ENCODE results near the gene DDOST.

Gene DDOST

DNA sequence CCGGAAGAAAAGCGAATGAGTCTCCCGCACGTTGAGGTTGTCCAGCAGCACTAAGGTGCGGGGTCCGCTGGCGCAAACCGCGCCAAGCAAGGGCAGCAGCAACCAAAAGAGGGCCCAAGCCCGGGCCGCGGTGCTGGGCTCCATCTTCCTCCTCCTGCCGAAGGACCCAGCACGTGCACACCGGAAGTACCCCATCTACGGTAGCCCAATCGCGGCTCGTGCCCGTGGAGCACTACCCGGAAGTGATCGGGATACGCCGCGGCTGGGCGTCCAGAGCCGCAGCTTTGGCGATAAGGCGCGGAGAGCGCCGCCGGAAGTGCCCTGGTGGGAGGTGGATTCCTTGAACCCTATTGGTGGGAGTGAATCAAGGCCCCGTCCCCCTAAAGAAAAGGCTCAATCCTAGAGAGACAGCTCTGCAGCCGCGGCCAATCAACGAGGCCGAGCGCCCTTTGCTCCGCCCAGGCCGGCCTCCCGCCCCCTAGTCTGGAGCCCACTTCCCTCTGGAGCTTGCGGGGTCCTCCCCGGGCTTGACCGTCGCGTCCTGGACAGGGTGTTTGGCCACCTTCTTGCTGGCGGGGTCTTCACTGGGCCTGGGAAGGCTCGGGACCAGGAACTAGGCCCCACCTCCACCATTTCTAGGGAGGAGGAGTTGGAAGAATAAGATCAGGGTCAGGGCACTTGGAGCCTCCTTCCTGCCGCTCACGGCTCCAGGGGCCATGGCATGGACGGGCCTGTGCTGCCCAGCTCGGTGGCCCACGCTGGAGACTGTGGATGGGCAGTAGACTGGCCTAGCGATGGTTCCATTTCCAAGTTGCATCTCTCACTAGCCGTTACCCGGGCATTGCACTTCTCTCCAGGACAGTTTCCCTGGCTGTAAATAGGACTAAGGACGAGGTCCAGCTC is at the start of gene DDOST:
TSS of gene DDOST (minus strand) at position 163 of the 903 bp plus-strand sequence. CDS start at position 144, 19 bp downstream.
- peaks cover 18% of the 10 kb centered on the region for H3K36me3 ChIP-seq (ENCODE audit: control insufficient read depth, insufficient read depth, low read length, severe bottlenecking)
- no peaks in the 10 kb centered on the region for H3K9me3 ChIP-seq (ENCODE audit: control insufficient read depth, low read length)
- peak; percentile 99 for DNase-seq (ENCODE audit: low read depth)

GRCh38 chr1:20710469-20711284 is 49.5 kb upstream of the DDOST start:
- Histone ChIP-seq H3K4me1 (ENCODE audit: control insufficient read depth, insufficient read depth, low read length) (no peaks in the 10 kb centered on the region), H3K4me3 (ENCODE audit: low read length) (no peak overlapping the region), H3K9me3 (ENCODE audit: control insufficient read depth, low read length) (no peaks in the 10 kb centered on the region), H3K36me3 (ENCODE audit: control insufficient read depth, insufficient read depth, low read length, severe bottlenecking) (no peaks in the 10 kb centered on the region), H3K27me3 (replicated peaks; ENCODE audit: control insufficient read depth, insufficient read depth, low read length) (no peaks in the 10 kb centered on the region), H3K9ac (ENCODE audit: low read length) (no peak overlapping the region)
- no peak for DNase-seq (ENCODE audit: low read depth)

More for the DNA sequence above, at the start of gene DDOST:
- H3K9ac ChIP-seq (ENCODE audit: low read length): peak within 1 kb of the TSS; percentile 93
- H3K4me3 ChIP-seq (ENCODE audit: low read length): peak within 1 kb of the TSS; percentile 92
- H3K27me3 ChIP-seq (replicated peaks; ENCODE audit: control insufficient read depth, insufficient read depth, low read length): no peaks in the 10 kb centered on the region
- H3K4me1 ChIP-seq (ENCODE audit: control insufficient read depth, insufficient read depth, low read length): peaks cover 21% of the 10 kb centered on the region

DNA sequence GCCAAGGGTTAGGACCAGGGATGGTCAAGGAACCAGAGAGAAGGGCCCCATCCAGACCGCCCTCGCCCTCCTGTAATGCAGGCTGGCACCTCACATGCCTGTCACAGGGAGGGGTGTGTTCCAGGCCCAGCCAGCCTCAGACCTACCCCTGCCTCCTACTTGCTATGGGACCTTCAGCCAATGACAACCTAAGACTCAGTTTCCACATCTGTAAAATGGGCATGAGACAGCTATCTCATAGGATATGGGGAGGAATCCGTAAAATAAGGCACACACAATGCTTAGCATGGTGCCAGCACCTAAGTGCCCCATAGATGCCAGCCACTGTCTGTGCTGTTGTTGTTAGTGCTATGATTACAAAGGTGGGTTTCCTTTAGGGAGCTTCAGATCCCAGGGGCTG is 48.7 kb upstream of the DDOST start:
- no peak overlapping the region for H3K9ac ChIP-seq (ENCODE audit: low read length)
- H3K4me1 ChIP-seq (ENCODE audit: control insufficient read depth, insufficient read depth, low read length): no peaks in the 10 kb centered on the region
- H3K36me3 ChIP-seq (ENCODE audit: control insufficient read depth, insufficient read depth, low read length, severe bottlenecking): no peaks in the 10 kb centered on the region
- no peak for DNase-seq (ENCODE audit: low read depth)
- no peak overlapping the region for H3K4me3 ChIP-seq (ENCODE audit: low read length)
- no peaks in the 10 kb centered on the region for H3K27me3 ChIP-seq (replicated peaks; ENCODE audit: control insufficient read depth, insufficient read depth, low read length)
- no peaks in the 10 kb centered on the region for H3K9me3 ChIP-seq (ENCODE audit: control insufficient read depth, low read length)

GRCh38 chr1:20708891-20709290 is 47.7 kb upstream of the DDOST start:
- no peaks in the 10 kb centered on the region for H3K36me3 ChIP-seq (ENCODE audit: control insufficient read depth, insufficient read depth, low read length, severe bottlenecking)
- no peak for DNase-seq (ENCODE audit: low read depth)
- H3K4me3 ChIP-seq (ENCODE audit: low read length): no peak overlapping the region
- no peaks in the 10 kb centered on the region for H3K4me1 ChIP-seq (ENCODE audit: control insufficient read depth, insufficient read depth, low read length)
- no peaks in the 10 kb centered on the region for H3K9me3 ChIP-seq (ENCODE audit: control insufficient read depth, low read length)
- H3K9ac ChIP-seq (ENCODE audit: low read length): no peak overlapping the region
- no peaks in the 10 kb centered on the region for H3K27me3 ChIP-seq (replicated peaks; ENCODE audit: control insufficient read depth, insufficient read depth, low read length)

- Histone ChIP-seq H3K4me1 (ENCODE audit: control insufficient read depth, insufficient read depth, low read length) (no peaks in the 10 kb centered on the region), H3K36me3 (ENCODE audit: control insufficient read depth, insufficient read depth, low read length, severe bottlenecking) (no peaks in the 10 kb centered on the region), H3K9me3 (ENCODE audit: control insufficient read depth, low read length) (no peaks in the 10 kb centered on the region), H3K9ac (ENCODE audit: low read length) (no peak overlapping the region), H3K27me3 (replicated peaks; ENCODE audit: control insufficient read depth, insufficient read depth, low read length) (no peaks in the 10 kb centered on the region), H3K4me3 (ENCODE audit: low read length) (no peak overlapping the region)
- no peak for DNase-seq (ENCODE audit: low read depth)
Observed at GRCh38 chr1:20708057-20708456, 46.9 kb upstream of the DDOST start.

DNA sequence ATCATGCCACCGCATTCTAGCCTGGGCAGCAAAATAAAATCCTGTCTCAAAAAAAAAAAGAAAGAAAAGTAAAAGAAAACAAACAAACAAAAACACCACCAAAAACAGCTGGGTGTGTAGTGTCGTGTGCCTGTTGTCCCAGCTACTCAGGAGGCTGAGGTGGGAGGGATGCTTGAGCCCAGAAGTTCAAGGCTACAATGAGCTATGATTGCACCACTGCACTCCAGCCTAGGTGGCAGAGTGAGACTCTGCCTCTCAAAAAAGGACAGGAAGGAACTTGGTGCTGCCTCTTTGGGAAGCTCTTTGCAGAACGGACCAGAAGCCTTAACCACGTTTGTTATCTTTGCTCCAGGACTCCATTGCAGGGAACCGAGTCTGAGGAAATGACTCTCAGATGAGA is 45.7 kb upstream of the DDOST start:
- Histone ChIP-seq H3K4me1 (ENCODE audit: control insufficient read depth, insufficient read depth, low read length) (no peaks in the 10 kb centered on the region), H3K36me3 (ENCODE audit: control insufficient read depth, insufficient read depth, low read length, severe bottlenecking) (no peaks in the 10 kb centered on the region), H3K4me3 (ENCODE audit: low read length) (no peak overlapping the region), H3K27me3 (replicated peaks; ENCODE audit: control insufficient read depth, insufficient read depth, low read length) (no peaks in the 10 kb centered on the region), H3K9ac (ENCODE audit: low read length) (no peak overlapping the region), H3K9me3 (ENCODE audit: control insufficient read depth, low read length) (no peaks in the 10 kb centered on the region)
- no peak for DNase-seq (ENCODE audit: low read depth)

- H3K4me3 ChIP-seq (ENCODE audit: low read length): no peak overlapping the region
- no peaks in the 10 kb centered on the region for H3K4me1 ChIP-seq (ENCODE audit: control insufficient read depth, insufficient read depth, low read length)
- no peak for DNase-seq (ENCODE audit: low read depth)
- H3K36me3 ChIP-seq (ENCODE audit: control insufficient read depth, insufficient read depth, low read length, severe bottlenecking): no peaks in the 10 kb centered on the region
- no peaks in the 10 kb centered on the region for H3K9me3 ChIP-seq (ENCODE audit: control insufficient read depth, low read length)
- no peak overlapping the region for H3K9ac ChIP-seq (ENCODE audit: low read length)
- H3K27me3 ChIP-seq (replicated peaks; ENCODE audit: control insufficient read depth, insufficient read depth, low read length): no peaks in the 10 kb centered on the region
Observed at GRCh38 chr1:20705203-20705755, 44.1 kb upstream of the DDOST start.

- Histone ChIP-seq H3K9me3 (ENCODE audit: control insufficient read depth, low read length) (no peaks in the 10 kb centered on the region), H3K36me3 (ENCODE audit: control insufficient read depth, insufficient read depth, low read length, severe bottlenecking) (no peaks in the 10 kb centered on the region), H3K4me1 (ENCODE audit: control insufficient read depth, insufficient read depth, low read length) (no peaks in the 10 kb centered on the region), H3K27me3 (replicated peaks; ENCODE audit: control insufficient read depth, insufficient read depth, low read length) (no peaks in the 10 kb centered on the region), H3K9ac (ENCODE audit: low read length) (no peak overlapping the region), H3K4me3 (ENCODE audit: low read length) (no peak overlapping the region)
- DNase-seq (ENCODE audit: low read depth): no peak
Observed at GRCh38 chr1:20704390-20705202, 43.4 kb upstream of the DDOST start.

- no peaks in the 10 kb centered on the region for H3K27me3 ChIP-seq (replicated peaks; ENCODE audit: control insufficient read depth, insufficient read depth, low read length)
- no peak overlapping the region for H3K9ac ChIP-seq (ENCODE audit: low read length)
- no peaks in the 10 kb centered on the region for H3K36me3 ChIP-seq (ENCODE audit: control insufficient read depth, insufficient read depth, low read length, severe bottlenecking)
- H3K4me3 ChIP-seq (ENCODE audit: low read length): no peak overlapping the region
- no peak for DNase-seq (ENCODE audit: low read depth)
- peaks cover 5% of the 10 kb centered on the region for H3K4me1 ChIP-seq (ENCODE audit: control insufficient read depth, insufficient read depth, low read length)
- no peaks in the 10 kb centered on the region for H3K9me3 ChIP-seq (ENCODE audit: control insufficient read depth, low read length)
Observed at GRCh38 chr1:20703124-20703756, 42.1 kb upstream of the DDOST start.

DNA sequence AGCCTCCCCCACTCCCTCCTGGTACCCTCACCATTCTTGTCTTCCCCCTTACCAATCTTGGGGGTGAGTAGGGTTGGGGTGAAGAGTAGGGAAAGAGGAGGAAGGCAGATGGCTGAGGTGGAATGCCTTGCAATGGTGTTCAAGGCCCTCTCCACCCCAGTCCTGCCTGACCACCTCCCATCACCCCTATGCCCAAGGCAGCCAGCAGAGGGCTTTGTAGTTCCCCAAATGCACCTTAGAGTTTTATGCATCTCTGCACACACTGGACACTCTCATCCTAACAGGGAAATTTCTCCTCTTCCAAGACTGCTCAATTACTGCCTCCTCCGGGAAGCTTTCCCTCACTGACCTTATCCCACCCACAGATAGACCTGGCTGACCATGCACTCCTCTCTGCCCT is 41.2 kb upstream of the DDOST start:
- Histone ChIP-seq H3K9ac (ENCODE audit: low read length) (no peak overlapping the region), H3K4me1 (ENCODE audit: control insufficient read depth, insufficient read depth, low read length) (peaks cover 8% of the 10 kb centered on the region), H3K9me3 (ENCODE audit: control insufficient read depth, low read length) (no peaks in the 10 kb centered on the region), H3K27me3 (replicated peaks; ENCODE audit: control insufficient read depth, insufficient read depth, low read length) (no peaks in the 10 kb centered on the region), H3K36me3 (ENCODE audit: control insufficient read depth, insufficient read depth, low read length, severe bottlenecking) (no peaks in the 10 kb centered on the region), H3K4me3 (ENCODE audit: low read length) (no peak overlapping the region)
- peak; percentile 26 for DNase-seq (ENCODE audit: low read depth)
